DMS79 treated with DMSO at 0.1 percent for 48 hours (cell line): Measurements from ENCODE around the gene FAAP100.

Source experiments
- DNase-seq: peaks from one replicate; lab custom pipeline; 2025; lab: John Stamatoyannopoulos, UW

FAAP100 gene

DNA sequence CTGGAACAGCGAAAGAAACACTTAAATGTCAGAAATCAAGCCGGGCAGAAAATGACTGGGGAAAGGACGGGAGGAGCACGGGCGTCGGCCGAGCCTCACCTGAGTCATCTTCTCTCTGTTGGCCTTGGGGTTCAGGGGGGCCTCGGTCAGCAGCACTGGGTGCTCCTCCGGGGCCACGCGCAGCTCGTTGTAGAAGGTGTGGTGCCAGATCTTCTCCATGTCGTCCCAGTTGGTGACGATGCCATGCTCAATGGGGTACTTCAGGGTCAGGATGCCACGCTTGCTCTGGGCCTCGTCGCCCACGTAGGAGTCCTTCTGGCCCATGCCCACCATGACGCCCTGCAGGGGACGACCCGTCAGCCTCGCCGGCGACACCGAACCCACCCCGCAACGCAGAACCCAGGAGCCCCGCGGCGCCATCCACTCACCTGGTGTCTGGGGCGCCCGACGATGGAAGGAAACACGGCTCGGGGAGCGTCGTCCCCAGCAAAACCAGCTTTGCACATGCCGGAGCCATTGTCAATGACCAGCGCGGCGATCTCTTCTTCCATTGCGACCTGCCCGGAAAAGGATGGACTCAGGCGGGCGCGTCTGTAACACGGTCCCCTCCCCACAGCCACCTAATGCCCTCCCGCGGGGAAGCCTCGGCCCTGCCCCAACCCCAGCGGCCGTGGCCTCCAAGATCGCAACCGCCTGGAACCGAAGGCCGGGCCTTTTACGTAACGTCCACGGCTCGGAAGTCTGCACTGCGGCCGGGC lies 40.2 kb downstream of the FAAP100 start:
- DNase-seq, result no peak

DNA sequence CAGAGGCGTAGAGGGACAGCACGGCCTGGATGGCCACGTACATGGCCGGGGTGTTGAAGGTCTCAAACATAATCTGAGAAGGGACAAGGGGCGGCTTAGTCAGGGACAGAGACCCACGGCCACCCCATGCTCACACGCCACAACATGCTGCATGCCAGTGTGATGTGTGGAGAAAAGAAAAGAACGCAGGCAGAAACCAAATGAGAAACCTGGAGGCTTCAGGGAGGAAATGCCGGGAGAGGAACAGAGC lies 40.7 kb downstream of the FAAP100 start:
- DNase-seq, result no peak

DNA sequence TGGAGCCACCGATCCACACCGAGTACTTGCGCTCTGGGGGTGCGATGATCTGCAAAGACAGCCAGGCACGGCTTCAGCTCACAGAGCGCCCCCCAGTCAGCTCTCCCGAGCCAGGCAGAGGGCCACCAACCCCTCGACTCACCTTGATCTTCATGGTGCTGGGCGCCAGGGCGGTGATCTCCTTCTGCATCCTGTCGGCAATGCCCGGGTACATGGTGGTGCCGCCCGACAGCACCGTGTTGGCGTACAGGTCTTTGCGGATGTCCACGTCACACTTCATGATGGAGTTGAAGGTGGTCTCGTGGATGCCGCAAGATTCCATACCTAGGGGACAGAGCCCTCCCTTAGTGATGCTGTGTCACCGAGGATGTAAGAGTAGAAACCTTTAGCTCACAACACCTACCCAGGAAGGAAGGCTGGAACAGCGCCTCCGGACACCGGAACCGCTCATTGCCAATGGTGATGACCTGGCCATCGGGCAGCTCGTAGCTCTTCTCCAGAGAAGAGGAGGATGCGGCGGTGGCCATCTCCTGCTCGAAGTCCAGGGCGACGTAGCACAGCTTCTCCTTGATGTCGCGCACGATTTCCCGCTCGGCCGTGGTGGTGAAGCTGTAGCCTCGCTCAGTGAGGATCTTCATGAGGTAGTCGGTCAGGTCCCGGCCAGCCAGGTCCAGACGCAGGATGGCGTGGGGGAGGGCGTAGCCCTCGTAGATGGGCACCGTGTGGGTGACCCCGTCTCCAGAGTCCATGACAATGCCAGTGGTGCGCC lies 41.2 kb downstream of the FAAP100 start:
- no peak for DNase-seq

DNA sequence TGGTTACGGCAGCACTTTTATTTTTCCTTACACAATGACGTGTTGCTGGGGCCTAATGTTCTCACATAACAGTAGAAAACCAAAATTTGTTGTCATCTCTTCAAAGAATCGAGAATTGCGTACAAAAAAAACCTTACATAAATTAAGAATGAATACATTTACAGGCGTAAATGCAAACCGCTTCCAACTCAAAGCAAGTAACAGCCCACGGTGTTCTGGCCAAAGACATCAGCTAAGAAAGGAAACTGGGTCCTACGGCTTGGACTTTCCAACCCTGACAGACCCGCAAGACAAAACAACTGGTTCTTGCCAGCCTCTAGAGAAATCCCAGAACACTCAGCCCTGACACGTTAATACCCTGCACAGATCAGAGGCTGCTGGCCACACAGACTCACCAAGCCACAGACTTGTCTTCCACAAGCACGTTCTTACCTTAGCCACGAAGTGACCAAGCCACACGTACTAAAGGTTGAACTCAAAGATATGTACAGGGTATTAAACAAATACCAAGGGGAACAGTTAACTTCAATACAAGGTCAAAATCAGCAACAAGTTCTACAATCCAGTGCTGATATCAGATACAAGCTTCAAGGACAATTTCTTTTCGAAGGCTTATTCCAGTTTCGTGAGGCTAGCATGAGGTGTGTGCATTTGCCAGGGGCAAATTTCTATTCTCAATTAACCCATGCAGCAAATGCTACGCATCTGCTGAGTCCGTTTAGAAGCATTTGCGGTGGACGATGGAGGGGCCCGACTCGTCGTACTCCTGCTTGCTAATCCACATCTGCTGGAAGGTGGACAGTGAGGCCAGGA lies 42.0 kb downstream of the FAAP100 start:
- DNase-seq, result no peak

DNA sequence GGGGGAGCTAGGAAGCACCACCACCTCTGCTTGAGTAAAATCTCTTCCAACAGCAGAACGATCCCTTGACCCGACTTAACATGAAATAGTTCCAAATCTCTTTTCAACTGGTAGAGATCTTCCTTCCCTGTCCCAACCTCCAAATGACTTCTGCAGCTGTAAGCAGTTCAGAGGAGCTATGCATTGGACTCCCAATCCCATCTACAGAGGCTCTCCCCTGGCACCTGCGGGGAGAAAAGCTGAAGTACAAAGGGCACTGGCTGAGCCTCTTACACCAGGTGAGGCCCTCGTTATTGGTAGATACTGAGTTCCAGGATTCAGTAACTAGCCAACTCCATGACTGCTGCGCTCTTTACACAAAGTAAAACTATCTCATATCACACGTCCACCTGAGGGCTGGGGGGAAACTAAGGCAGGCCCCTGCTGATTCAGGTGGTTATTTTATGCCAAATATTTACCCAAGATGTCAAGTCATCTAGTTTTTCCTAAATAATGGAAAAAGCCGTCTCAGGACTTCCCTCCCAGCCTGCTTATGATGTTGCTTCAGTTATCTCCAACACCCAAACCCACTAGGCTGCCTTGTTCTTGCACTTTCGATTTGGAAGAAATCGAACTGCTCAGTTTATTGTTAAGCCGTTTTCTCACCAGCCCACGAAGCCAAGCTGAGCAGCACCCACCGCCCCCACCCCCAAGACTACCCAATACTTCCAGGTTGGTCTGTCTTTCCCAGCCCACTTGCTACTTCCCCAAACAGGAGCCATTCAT lies 42.8 kb downstream of the FAAP100 start:
- no peak for DNase-seq

DNA sequence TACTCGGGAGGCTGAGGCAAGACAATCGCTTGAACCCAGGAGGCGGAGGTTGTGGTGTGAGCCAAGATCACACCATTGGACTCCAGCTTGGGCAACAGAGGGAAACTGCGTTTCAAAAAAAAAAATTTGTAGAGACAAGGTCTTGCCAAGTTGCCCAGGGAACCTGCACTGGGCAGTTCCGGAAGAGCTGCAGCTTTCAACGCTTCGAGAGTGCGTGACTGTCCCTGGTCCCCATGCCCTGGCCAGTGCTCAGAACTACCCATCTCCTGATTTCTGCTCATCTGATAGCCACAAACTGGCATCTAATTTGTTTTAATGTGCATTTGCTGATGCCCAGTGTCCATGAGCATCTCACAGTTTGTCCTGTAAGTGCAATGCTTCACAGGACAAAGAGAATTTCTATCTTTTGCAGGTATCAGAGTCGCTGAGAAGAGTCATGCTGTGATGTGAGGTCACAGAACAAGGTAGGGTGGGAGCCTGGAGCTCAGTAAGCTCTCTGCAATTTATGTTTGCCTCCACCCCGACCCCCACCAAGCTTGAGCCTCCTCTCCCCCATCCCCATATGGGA lies 43.4 kb downstream of the FAAP100 start:
- DNase-seq, result no peak

DNA sequence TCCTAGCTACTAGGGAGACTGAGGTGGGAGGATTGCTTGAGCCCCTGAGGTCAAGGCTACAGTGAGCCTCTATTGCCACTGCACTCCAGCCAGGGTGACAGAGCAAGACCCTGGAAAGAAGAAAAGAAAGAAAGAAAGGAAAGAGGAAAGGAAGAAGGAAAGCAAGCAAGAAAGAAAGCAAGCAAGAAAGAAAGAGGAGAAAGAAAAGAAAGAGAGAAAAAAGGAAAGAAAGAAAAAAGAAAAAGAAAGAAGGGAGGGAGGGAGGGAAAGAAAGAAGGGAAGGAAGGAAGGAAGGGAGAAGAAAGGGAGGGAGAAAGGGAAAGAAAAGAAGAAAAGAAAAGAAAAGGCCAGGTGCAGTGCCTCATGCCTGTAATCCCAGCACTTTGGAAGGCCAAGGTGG lies 48.5 kb downstream of the FAAP100 start:
- no peak for DNase-seq

DNA sequence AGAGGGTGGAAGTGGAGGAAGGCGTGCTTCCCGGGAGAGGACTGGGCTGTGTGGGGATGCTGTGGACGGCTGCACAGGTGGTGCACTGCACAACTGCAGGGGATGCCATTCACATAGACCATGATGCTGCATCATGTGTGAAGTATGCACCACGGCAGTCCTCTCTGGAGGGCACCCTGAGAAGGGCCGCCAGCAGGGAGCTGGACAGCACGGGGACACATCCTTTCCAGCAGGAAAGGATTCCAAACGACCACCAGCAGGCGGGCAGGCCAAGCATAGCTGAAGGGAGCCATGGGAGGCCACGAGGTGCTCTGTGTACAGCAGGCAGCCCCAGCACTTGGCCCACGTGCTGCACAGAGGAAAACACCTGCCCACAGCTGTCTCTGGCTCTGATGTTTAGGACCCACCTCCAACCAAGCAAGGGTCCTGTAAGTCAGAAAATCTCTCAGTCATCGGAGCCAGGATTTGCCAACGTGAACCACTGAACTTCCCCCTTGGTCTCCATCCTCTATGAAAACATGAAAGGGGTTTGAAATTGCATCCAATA lies 49.6 kb downstream of the FAAP100 start:
- DNase-seq, result no peak

DNA sequence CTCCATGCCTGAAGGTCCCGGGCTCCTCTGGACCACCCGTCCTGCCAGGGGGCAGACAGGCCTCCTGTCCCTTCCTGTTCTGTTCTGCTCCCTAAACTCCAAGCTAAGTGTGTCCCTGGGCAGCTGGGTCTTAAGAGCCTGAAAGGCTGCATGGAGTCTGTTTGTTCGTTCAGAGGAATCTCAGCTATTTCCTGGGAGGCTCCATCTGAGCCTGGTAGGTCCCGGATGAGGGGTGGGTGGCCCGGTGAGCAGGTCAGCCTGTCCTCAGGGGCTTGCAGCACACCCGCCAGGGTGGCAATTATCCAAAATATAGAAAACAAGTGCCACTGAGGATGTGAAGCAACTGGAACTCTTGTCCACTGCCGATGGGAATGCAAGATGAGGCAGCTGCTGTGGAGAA lies 52.1 kb downstream of the FAAP100 start:
- no peak for DNase-seq

DNA sequence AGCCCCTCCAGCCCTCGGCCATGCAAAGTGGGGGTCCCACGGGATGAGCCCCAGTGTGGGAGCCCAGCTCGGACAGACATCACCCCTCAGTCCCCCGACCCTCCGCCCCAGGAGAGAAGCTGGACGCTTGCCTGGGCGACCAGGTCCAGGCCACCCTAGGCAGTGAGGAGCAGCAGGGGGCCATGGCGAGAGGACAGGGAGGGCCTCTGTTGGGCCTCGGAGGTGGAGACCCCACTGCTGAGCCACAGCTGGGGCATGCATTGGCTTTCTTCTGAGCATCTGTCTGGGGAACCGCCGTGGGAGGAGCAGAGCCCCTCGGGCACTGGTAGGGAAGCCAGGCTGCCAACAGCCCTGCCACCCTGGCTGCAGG lies 52.6 kb downstream of the FAAP100 start:
- no peak for DNase-seq

DNA sequence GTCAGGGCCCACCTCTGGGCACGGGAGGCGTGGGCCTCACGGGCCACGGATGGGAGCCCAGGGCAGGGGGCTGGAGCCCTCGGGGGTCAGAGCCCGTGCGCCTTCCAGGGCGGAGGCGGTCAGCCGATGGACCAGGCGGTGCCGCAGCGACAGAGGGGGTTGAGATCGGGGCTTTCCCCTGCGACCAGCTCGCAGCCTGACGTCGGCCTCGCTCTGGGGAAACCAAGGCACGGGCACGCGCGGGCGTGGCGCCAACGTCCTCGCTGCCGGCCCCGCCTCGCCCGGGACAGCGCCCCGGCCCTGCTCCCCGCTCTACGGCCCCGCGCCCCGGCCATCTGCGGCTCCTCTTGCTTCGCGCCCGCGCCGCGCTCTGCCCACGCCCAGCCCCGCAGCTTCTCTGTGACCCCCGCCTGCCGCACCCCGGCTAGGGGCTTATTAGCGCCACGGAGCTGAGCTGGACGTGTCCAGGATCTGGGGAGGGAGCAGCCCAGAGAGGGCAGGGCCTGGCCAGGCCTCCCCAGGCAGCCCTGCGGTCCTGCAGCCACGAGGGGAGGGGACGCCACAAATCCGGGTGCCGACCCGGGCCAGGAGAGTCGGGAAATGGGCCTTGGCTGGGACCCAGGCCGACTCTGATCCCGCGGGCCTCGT lies 53.1 kb downstream of the FAAP100 start:
- no peak for DNase-seq

DNA sequence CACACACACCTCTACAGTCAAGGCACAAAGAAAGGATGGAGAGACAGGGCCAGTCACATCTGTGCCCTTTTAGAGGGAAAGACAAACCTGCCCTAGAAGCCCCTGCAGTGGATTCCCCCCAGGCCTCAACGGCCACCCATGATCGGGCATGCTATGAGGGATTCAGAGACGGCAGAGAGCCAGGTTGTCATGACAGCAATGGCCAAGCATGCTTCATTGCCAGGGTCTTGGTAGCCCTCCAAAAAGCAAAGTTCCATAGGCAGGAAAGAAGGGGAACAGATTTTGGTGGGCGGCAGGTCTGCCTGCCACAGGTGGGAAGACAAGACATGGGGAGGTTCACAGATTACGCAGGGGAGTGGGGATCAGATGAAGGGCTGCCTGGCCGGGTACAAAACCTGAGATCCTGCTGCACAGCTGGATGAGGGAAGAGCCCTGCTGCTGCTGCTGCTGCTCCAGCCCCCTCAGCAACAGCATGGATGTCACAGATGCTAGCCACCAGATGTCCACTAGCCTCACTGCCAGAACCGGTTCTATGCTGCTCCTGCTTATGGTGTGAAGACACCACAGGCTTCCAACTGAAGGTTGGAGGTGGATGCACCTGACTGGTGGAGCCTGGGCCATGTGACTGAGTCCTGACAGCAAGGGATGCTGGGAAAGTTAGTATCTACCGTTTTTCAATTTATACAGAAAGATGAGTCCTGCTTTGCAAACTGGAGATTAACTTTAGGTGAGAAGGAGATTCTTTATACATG lies 57.4 kb downstream of the FAAP100 start:
- DNase-seq, result peak; percentile 47

DNA sequence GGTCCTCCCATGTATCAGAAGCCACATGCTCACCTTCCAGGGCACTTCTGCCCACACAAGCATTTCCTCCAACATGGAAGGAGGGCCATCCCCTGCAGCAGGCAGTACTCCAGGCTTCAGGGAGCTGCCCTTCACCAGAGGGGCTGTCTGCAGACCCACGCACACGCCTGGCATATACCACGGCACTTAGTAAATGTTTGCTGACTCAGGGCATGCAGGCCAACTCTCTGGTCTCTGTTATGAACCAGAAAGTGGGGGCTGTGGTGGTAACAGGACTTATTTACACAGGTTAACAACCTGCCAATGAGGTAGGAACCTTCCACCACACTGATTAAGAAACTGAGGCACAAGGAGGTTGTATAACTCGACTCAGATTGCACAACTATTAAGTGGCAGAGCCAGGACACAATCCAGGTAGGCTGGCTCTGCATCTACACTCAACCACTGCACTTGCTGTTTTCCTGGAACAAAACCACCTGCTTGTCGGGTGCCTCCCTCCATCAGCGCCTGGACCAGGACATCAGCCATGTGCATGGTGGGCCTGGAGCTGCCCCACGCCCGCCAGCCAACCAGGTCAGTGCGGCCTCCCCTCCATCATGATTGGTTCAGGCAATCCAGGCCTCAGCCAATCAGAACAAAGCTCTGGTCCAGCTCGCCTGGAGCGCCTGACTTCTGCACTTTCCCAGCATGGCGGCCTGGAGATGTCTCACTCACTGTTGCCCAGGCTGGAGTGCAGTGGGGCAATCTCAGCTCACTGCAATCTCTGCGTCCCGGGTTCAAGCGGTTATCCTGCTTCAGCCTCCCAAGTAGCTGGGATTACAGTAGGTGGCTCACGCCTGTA lies 58.7 kb downstream of the FAAP100 start:
- DNase-seq, result no peak

DNA sequence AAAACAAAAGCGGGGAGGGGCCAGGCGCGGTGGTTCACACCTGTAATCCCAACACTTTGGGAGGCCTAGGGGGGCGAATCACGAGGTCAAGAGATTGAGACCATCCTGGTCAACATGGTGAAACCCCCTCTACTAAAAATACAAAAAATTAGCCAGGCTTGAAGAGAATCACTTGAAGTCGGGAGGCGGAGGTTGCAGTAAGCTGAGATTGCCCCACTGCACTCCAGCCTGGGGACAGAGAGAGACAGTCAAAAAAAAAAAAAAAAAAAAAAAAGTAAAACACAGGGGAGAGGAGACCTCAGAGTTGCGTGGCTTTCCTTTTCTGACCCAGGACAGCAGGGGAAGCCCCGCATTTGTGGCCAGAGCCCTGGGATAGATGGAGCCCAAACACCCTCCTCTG lies 59.4 kb downstream of the FAAP100 start:
- DNase-seq, result no peak

DNA sequence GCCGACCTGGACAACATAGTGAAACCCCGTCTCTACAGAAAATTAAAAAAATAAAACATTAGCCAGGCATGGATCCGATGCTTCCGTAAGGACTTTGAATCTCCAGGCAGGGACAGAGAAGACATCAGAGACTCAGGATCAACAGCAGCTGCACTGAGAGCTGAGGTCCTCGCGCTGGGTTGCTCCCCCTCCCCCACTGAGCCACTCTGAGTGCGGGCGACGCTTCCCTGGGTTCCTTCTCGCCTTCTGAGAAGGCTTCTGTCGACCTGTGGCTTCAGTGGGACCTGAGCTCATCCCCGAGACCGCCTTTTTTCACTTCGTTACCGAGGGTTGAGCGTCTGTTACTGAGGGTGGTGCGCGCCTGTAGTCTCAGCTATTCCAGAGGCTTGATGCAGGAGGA lies 60.0 kb downstream of the FAAP100 start:
- no peak for DNase-seq

DNA sequence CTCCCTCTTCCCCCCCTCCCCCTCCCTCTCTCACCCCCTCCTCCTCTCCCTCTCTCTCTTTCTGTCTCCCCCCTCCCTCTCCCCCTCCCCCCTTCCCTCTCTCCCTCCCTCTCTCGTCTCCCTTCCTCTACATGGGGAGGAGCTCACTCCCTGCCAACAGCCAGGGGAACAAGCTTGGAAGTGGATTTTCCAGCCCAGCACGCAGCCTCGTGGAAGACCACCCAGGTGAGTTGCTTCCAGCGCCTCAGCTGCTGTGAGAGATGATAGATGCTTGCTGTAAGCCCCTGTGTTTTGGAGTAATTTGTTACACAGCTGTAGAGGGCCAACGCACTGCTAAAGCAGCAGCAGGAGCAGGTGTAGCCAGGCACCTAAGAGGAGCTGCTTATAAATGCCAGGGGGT lies 60.4 kb downstream of the FAAP100 start:
- DNase-seq, result no peak

DNA sequence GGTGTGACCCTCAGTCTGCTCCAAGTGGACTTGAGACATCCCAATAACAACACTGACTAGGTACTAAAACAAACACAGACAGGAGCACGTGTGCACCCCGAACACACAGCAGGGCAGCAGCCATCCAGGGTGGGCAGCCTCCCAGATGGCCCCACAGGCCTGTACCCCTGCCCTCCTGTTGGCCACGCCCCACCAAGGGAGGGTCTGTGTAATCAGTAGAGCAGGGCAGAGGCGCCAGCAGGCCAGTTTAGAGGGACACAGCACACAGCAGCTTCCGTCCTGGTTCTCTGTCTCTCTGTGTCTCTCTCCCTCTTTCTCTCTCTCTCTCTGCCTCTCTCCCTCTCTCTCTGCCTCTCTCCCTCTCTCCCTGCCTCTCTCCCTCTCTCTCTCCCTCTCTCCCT lies 61.0 kb downstream of the FAAP100 start:
- no peak for DNase-seq

DNA sequence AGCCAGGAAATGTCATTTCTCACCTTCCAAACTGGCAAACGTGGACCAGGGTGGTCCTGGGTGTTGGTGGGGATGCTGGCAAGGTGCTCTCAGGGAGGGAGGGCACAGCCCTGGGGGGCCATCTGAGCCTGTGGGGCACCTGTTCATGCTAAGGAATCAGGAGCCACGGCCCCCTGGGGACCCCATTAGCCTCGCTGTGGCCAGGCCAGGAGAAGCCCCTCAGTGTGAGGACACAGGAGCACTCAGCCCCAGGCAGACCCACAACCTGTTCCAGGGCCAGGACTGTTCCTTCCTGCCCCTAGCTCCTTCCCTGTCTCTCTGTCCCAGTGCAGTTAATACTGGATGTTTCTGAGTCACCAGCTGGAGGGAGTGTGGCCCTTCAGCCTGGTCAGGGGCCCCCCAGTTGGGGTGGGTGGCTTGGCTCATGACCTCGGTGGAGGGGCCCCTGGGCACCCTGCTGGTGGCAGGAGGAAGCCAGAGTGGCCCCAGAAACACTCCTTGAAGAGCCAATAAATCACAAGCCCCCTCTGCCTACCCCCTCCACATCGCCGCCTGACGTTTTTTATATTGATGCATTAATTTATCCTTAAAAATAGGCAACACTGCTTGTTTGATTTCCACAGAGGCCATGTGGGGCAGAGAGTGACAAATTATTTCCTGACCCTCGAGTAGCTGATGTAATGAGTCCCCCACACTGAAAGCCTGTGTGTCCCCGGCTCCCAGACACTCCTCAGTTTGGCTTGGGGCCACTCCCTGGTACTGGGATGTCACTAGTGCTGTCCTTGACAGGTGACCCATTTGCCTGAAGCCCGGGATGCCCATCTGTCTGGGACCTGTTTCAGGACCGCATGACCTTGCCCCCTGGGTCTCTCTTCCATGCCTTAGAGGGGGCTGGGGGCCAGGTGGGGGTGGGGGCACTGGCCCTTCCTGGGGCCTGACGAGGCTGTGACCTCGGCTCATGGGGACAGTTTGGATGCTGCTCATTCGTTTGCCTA lies 61.9 kb downstream of the FAAP100 start:
- no peak for DNase-seq
